Psoas muscle (tissue), 8 donors: Measurements from ENCODE around the gene FLNA. TPM values are rescaled to one million over a fixed set of nuclear protein-coding genes. Genes with fewer than 3 reads are reported as not detected.
"Not testable (repeated sequence)": the region's sequence is repeated elsewhere in the genome, so short reads cannot be mapped to it uniquely, and the experiment has no call there.

Source experiments
- ATAC-seq, 4 donors: fragments of 200-7000 bp; cut with Tn5 transposase; one replicate each; pipeline ENCODE4 v1.9.1; 2020; ENCODE audit warnings: moderate library complexity in 3 of 4, mild to moderate bottlenecking in 2 of 4
- DNase-seq, 2 donors: peaks; one replicate each; pipeline ENCODE4 v3.0.0-alpha.2; 2020
- H3K27ac ChIP-seq: fragments of 200-600 bp; one replicate; pipeline ENCODE4 v1.8.0; 2022
- H3K27me3 ChIP-seq, 3 donors: fragments of 200-600 bp in 1 of 3; one replicate each; pipeline versions ENCODE4 v1.6.1 to v1.8.0; 2013 to 2022; ENCODE audit warnings: low read length in 2 of 3, mild to moderate bottlenecking in 2 of 3, moderate library complexity in 1 of 3; ENCODE audit not compliant: insufficient read depth in 3 of 3
- H3K36me3 ChIP-seq, 2 donors: fragments of 200-600 bp in 1 of 2; one replicate each; pipeline versions ENCODE4 v1.6.1 to v1.8.0; 2013 to 2022; ENCODE audit warnings: low read depth in 1 of 2, mild to moderate bottlenecking in 1 of 2, moderate library complexity in 1 of 2; ENCODE audit not compliant: insufficient read depth in 1 of 2
- H3K4me1 ChIP-seq: fragments of 200-600 bp; one replicate; pipeline ENCODE4 v1.8.0; 2022
- H3K4me3 ChIP-seq: fragments of 200-600 bp; one replicate; pipeline ENCODE4 v1.8.0; 2022; ENCODE audit warnings: mild to moderate bottlenecking
- H3K9me3 ChIP-seq: fragments of 200-600 bp; one replicate; pipeline ENCODE4 v1.8.0; 2022
- CTCF ChIP-seq: fragments of 200-600 bp; IDR thresholded peaks from one replicate; pipeline ENCODE4 v1.8.0; 2022; ENCODE audit warnings: antibody characterized with exemption
- WGBS, 3 donors: extraction: QIAGEN DNeasy Blood & Tissue Kit; methylation state at CpG; one replicate each; pipeline versions ENCODE4 v1.1.6 to v1.1.7; 2013; 5-methylcytosine and 5-hydroxymethylcytosine counted together
- intact Hi-C, 2 donors: fragments of 100-400 bp; cut with DNase I; formaldehyde crosslinking; loops; one replicate each; pipeline versions ENCODE4 v1.11.0 to v1.14.2; 2022
- polyA plus RNA-seq, 3 donors: library from polyadenylated mRNA; stranded (reverse); fragments of 200-250 nt; gene quantifications; one replicate each; pipeline ENCODE4 v1.2.3, GENCODE V29; 2013
- total RNA-seq, 4 donors: library from RNA; stranded (reverse); fragmentation: NEBNext Ultra II Directional in 2 of 4; extraction: Animal tissue kit (Norgen Biotek cat#: 25700) in 2 of 4; gene quantifications; one replicate each; pipeline versions ENCODE4 v1.2.1 to v1.2.4, GENCODE V29; 2021 to 2023
- donor health status: healthy with polysubstance abuse.
- donor health status: DM: no; HTN: no; CAD: no; lungs with moderate emphysema.
- donor health status: Bipolar disorder and iron deficiency.
- donor health status: healthy.
- donor health status: DM: yes; HTN: yes; CAD: no.
- donor health status: DM: no; HTN: no; CAD: no.
- donor health status: DM: no; HTN: no; CAD: no.
- donor health status: DM: yes; HTN: yes; CAD: no.

Gene FLNA
- total and polyA plus RNA-seq, 7 donors: 45.7 to 106 (median 67.4) TPM

GRCh38 chrX:154307202-154307601 is 67.2 kb downstream of the FLNA start:
- Histone ChIP-seq H3K36me3 (no peaks in the 10 kb centered on the region), H3K4me1 (no peaks in the 10 kb centered on the region), H3K27ac (no peak overlapping the region), H3K9me3 (no peaks in the 10 kb centered on the region), H3K27me3 (peaks cover 0 to 12% (median 0%) of the 10 kb centered on the region in 3 donors), H3K4me3 (no peak overlapping the region)
- no peak for ATAC-seq
- no peak for DNase-seq
- WGBS, 3 donors: 65 to 74% (median 68%) methylated on average over 6 of the region's 6 CpGs
- intact Hi-C loops: no loop called here
- no peak for TF ChIP-seq CTCF

GRCh38 chrX:154305541-154306205 is 68.8 kb downstream of the FLNA start:
- intact Hi-C loops: no loop called here
- Histone ChIP-seq H3K27ac (no peak overlapping the region), H3K36me3 (no peaks in the 10 kb centered on the region), H3K27me3 (peaks cover 0 to 6% (median 0%) of the 10 kb centered on the region in 3 donors), H3K4me1 (no peaks in the 10 kb centered on the region), H3K9me3 (no peaks in the 10 kb centered on the region), H3K4me3 (no peak overlapping the region)
- TF ChIP-seq CTCF: no peak
- WGBS, 3 donors: 51 to 75% (median 74%) methylated on average over 8 to 11 of the region's 11 CpGs
- ATAC-seq: no peak
- DNase-seq: no peak

- no peak overlapping the region for H3K27ac ChIP-seq
- peaks cover 0 to 5% (median 0%) of the 10 kb centered on the region in 3 donors for H3K27me3 ChIP-seq
- no peaks in the 10 kb centered on the region for H3K9me3 ChIP-seq
Observed at GRCh38 chrX:154304846-154305245, 69.6 kb downstream of the FLNA start.

GRCh38 chrX:154303476-154303875 is 71.0 kb downstream of the FLNA start:
- no peak for TF ChIP-seq CTCF
- Histone ChIP-seq H3K4me3 (no peak overlapping the region), H3K27me3 (peaks cover 0 to 5% (median 0%) of the 10 kb centered on the region in 3 donors), H3K36me3 (no peaks in the 10 kb centered on the region), H3K4me1 (no peaks in the 10 kb centered on the region), H3K27ac (no peak overlapping the region), H3K9me3 (no peaks in the 10 kb centered on the region)
- DNase-seq (no peak), ATAC-seq (no peak)
- 63 to 85% (median 74%) methylated on average over 7 to 8 of the region's 8 CpGs for WGBS, 3 donors
- intact Hi-C loops: no loop called here

More at GRCh38 chrX:154304846-154305245, 69.6 kb downstream of the FLNA start:
- intact Hi-C loops: no loop called here
- H3K36me3 ChIP-seq: no peaks in the 10 kb centered on the region
- no peak for TF ChIP-seq CTCF
- DNase-seq: no peak
- no peaks in the 10 kb centered on the region for H3K4me1 ChIP-seq
- 61 to 82% (median 72%) methylated on average over 10 of the region's 10 CpGs for WGBS, 3 donors
- H3K4me3 ChIP-seq: no peak overlapping the region
- no peak for ATAC-seq

- ATAC-seq, H3K27me3 ChIP-seq, H3K4me3 ChIP-seq, H3K4me1 ChIP-seq, H3K9me3 ChIP-seq, intact Hi-C loops, H3K36me3 ChIP-seq, DNase-seq, H3K27ac ChIP-seq: not testable (repeated sequence)
- WGBS, 3 donors: 81 to 87% (median 85%) methylated on average over 7 of the region's 7 CpGs
Observed at GRCh38 chrX:154302998-154303397, 71.4 kb downstream of the FLNA start.
